HEK293 (cell line): Measurements from ENCODE around the gene PGM1.

Source experiments
- CTCF ChIA-PET: fragments of 350-600 bp; formaldehyde crosslinking; extraction: SDS; loops from one replicate; lab custom pipeline; 2021; ENCODE audit warnings: antibody characterized with exemption; lab: Yijun Ruan, JAX
- POLR2A ChIA-PET: fragments of 300-600 bp; formaldehyde crosslinking; extraction: SDS; loops from one replicate; lab custom pipeline; 2020; ENCODE audit warnings: antibody characterized with exemption, inconsistent platforms; lab: Yijun Ruan, JAX
- H3K27ac ChIP-seq: fragments of 200-500 bp; sonication (Bioruptor generic); 2 replicates; pipeline ENCODE4 v1.5.1; 2014; ENCODE audit warnings: low read depth, low read length, control low read depth, inconsistent platforms; ENCODE audit errors: extremely low read depth
- H3K36me3 ChIP-seq, 2 experiments: fragments of 200-500 bp in 1 of 2; sonication (Bioruptor generic) in 1 of 2; 1 replicate in 1 of 2; 2 replicates in 1 of 2; pipeline ENCODE4 v1.5.1; 2014 to 2017; ENCODE audit warnings: inconsistent platforms in 2 of 2, low read length in 2 of 2; ENCODE audit not compliant: control insufficient read depth in 2 of 2, insufficient read depth in 1 of 2
- H3K4me1 ChIP-seq: fragments of 200-500 bp; sonication (Bioruptor generic); 2 replicates; pipeline ENCODE4 v1.5.1; 2014; ENCODE audit warnings: mild to moderate bottlenecking, low read length, inconsistent platforms; ENCODE audit not compliant: control insufficient read depth, insufficient read depth
- H3K4me3 ChIP-seq: 2 replicates; pipeline ENCODE4 v1.5.1; 2011; ENCODE audit warnings: low read depth, mild to moderate bottlenecking, control low read depth, low read length, moderate library complexity
- H3K9me3 ChIP-seq: fragments of 200-500 bp; sonication (Bioruptor generic); 2 replicates; pipeline ENCODE4 v1.5.1; 2014; ENCODE audit warnings: low read depth, low read length, inconsistent platforms; ENCODE audit not compliant: control insufficient read depth, insufficient read depth
- GLI2 ChIP-seq: fragments of 450-650 bp; formaldehyde crosslinking; IDR thresholded peaks from 2 replicates; pipeline ENCODE4; 2017; ENCODE audit warnings: missing biosample characterization, missing genetic modification characterization, low read depth, borderline replicate concordance
- GLIS1 ChIP-seq: fragments of 450-650 bp; formaldehyde crosslinking; IDR thresholded peaks from 2 replicates; pipeline ENCODE4 v1.5.1; 2016; ENCODE audit warnings: missing biosample characterization, missing genetic modification characterization
- HOXC10 ChIP-seq: sonication (generic); formaldehyde crosslinking; IDR thresholded peaks from 2 replicates; pipeline ENCODE4 v1.8.1; 2023; ENCODE audit warnings: mild to moderate bottlenecking, missing genetic modification reagents
- TCF7L2 ChIP-seq: IDR thresholded peaks from 2 replicates; pipeline ENCODE4 v1.6.1; 2011; ENCODE audit warnings: low read depth, mild to moderate bottlenecking, inconsistent platforms, low read length, moderate library complexity, borderline replicate concordance
- ZBTB17 ChIP-seq: fragments of 450-650 bp; formaldehyde crosslinking; IDR thresholded peaks from 2 replicates; pipeline ENCODE4 v1.5.1; 2016; ENCODE audit warnings: missing biosample characterization, missing genetic modification characterization
- ZNF112 ChIP-seq: fragments of 450-650 bp; formaldehyde crosslinking; IDR thresholded peaks from 2 replicates; pipeline ENCODE4 v1.5.0; 2017; ENCODE audit warnings: missing biosample characterization, missing genetic modification characterization
- ZNF114 ChIP-seq: fragments of 450-650 bp; formaldehyde crosslinking; IDR thresholded peaks from 2 replicates; pipeline ENCODE4 v1.5.0; 2017; ENCODE audit warnings: missing biosample characterization, missing genetic modification characterization
- ZNF394 ChIP-seq: fragments of 450-650 bp; formaldehyde crosslinking; IDR thresholded peaks from 2 replicates; pipeline ENCODE4 v1.5.1; 2016; ENCODE audit warnings: missing biosample characterization, missing genetic modification characterization, mild to moderate bottlenecking, moderate library complexity, borderline replicate concordance
- ZNF426 ChIP-seq: fragments of 450-650 bp; formaldehyde crosslinking; IDR thresholded peaks from 2 replicates; pipeline ENCODE4 v1.5.1; 2017; ENCODE audit warnings: missing biosample characterization, missing genetic modification characterization, mild to moderate bottlenecking, inconsistent platforms, moderate library complexity
- ZNF473 ChIP-seq: fragments of 450-650 bp; formaldehyde crosslinking; IDR thresholded peaks from 2 replicates; pipeline ENCODE4 v1.5.1; 2017; ENCODE audit warnings: missing biosample characterization, missing genetic modification characterization
- ZNF549 ChIP-seq: fragments of 450-650 bp; IDR thresholded peaks from 2 replicates; pipeline ENCODE4 v1.5.1; 2018; ENCODE audit warnings: missing biosample characterization, missing genetic modification characterization, mild to moderate bottlenecking, inconsistent platforms, moderate library complexity
- ZNF747 ChIP-seq: fragments of 450-650 bp; formaldehyde crosslinking; IDR thresholded peaks from 2 replicates; pipeline ENCODE4 v1.5.1; 2016; ENCODE audit warnings: missing biosample characterization, missing genetic modification characterization
- TF ChIP-seq, protein P1 (sequence below): fragments of 450-650 bp; formaldehyde crosslinking; IDR thresholded peaks from 2 replicates; pipeline ENCODE4 v1.5.1; 2016; ENCODE audit warnings: missing biosample characterization, missing genetic modification characterization
- TF ChIP-seq, protein P2 (sequence below): fragments of 450-650 bp; formaldehyde crosslinking; IDR thresholded peaks from 2 replicates; pipeline ENCODE4 v1.5.0; 2017; ENCODE audit warnings: missing biosample characterization, missing genetic modification characterization, borderline replicate concordance
- TF ChIP-seq, protein P3 (sequence below): fragments of 450-650 bp; formaldehyde crosslinking; IDR thresholded peaks from 2 replicates; pipeline ENCODE4 v1.5.1; 2016; ENCODE audit warnings: missing biosample characterization, missing genetic modification characterization, borderline replicate concordance

PGM1 gene

GRCh38 chr1:63703701-63704107 lies 110.5 kb downstream of the PGM1 start:
- no peak for TF ChIP-seq HOXC10 (CRISPR knock-in tag)
- no peak for TF ChIP-seq ZNF394 (tag by site-specific recombination)
- no peak for TF ChIP-seq ZNF112 (tag by site-specific recombination)
- 0 out of 2 replicates have a peak, but pooled peaks have one; percentile 7 for TF ChIP-seq GLIS1
- no peak for TF ChIP-seq ZNF473 (tag by site-specific recombination)
- TF ChIP-seq ZNF549, result no peak
- TF ChIP-seq ZNF747 (tag by site-specific recombination), result no peak
- Histone ChIP-seq H3K9me3 (no peaks in the 10 kb centered on the region), H3K27ac (no peak overlapping the region), H3K4me3 (no peak overlapping the region), H3K36me3 (no peaks in the 10 kb centered on the region), H3K4me1 (no peaks in the 10 kb centered on the region; the same call in 1 of the 2 replicates)
- ChIA-PET CTCF (interaction anchor here (0.8 to 1.3 kb wide), 2 partner anchors 12 to 82 kb away, joined by 3 to 4 read pairs; no protein-coding TSS in a partner anchor), POLR2A (no interaction called here)

- Histone ChIP-seq H3K4me1 (no peaks in the 10 kb centered on the region; the same call in 1 of the 2 replicates), H3K4me3 (no peak overlapping the region), H3K36me3 (no peaks in the 10 kb centered on the region), H3K9me3 (no peaks in the 10 kb centered on the region), H3K27ac (no peak overlapping the region)
- ChIA-PET POLR2A (no interaction called here), CTCF (interaction anchor here (1.3 kb wide), 1 partner anchor 12 kb away, joined by 4 read pairs; no protein-coding TSS in a partner anchor)
- TF ChIP-seq ZBTB17 (no peak), ZNF114 (tag by site-specific recombination) (no peak), TCF7L2 (no peak), ZNF426 (tag by site-specific recombination) (no peak), GLI2 (no peak)
- TF ChIP-seq, protein P1, sequence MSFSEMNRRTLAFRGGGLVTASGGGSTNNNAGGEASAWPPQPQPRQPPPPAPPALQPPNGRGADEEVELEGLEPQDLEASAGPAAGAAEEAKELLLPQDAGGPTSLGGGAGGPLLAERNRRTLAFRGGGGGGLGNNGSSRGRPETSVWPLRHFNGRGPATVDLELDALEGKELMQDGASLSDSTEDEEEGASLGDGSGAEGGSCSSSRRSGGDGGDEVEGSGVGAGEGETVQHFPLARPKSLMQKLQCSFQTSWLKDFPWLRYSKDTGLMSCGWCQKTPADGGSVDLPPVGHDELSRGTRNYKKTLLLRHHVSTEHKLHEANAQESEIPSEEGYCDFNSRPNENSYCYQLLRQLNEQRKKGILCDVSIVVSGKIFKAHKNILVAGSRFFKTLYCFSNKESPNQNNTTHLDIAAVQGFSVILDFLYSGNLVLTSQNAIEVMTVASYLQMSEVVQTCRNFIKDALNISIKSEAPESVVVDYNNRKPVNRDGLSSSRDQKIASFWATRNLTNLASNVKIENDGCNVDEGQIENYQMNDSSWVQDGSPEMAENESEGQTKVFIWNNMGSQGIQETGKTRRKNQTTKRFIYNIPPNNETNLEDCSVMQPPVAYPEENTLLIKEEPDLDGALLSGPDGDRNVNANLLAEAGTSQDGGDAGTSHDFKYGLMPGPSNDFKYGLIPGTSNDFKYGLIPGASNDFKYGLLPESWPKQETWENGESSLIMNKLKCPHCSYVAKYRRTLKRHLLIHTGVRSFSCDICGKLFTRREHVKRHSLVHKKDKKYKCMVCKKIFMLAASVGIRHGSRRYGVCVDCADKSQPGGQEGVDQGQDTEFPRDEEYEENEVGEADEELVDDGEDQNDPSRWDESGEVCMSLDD (tag by site-specific recombination), result no peak
- TF ChIP-seq, protein P2, sequence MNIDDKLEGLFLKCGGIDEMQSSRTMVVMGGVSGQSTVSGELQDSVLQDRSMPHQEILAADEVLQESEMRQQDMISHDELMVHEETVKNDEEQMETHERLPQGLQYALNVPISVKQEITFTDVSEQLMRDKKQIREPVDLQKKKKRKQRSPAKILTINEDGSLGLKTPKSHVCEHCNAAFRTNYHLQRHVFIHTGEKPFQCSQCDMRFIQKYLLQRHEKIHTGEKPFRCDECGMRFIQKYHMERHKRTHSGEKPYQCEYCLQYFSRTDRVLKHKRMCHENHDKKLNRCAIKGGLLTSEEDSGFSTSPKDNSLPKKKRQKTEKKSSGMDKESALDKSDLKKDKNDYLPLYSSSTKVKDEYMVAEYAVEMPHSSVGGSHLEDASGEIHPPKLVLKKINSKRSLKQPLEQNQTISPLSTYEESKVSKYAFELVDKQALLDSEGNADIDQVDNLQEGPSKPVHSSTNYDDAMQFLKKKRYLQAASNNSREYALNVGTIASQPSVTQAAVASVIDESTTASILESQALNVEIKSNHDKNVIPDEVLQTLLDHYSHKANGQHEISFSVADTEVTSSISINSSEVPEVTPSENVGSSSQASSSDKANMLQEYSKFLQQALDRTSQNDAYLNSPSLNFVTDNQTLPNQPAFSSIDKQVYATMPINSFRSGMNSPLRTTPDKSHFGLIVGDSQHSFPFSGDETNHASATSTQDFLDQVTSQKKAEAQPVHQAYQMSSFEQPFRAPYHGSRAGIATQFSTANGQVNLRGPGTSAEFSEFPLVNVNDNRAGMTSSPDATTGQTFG (tag by site-specific recombination), result no peak
- TF ChIP-seq, protein P3, sequence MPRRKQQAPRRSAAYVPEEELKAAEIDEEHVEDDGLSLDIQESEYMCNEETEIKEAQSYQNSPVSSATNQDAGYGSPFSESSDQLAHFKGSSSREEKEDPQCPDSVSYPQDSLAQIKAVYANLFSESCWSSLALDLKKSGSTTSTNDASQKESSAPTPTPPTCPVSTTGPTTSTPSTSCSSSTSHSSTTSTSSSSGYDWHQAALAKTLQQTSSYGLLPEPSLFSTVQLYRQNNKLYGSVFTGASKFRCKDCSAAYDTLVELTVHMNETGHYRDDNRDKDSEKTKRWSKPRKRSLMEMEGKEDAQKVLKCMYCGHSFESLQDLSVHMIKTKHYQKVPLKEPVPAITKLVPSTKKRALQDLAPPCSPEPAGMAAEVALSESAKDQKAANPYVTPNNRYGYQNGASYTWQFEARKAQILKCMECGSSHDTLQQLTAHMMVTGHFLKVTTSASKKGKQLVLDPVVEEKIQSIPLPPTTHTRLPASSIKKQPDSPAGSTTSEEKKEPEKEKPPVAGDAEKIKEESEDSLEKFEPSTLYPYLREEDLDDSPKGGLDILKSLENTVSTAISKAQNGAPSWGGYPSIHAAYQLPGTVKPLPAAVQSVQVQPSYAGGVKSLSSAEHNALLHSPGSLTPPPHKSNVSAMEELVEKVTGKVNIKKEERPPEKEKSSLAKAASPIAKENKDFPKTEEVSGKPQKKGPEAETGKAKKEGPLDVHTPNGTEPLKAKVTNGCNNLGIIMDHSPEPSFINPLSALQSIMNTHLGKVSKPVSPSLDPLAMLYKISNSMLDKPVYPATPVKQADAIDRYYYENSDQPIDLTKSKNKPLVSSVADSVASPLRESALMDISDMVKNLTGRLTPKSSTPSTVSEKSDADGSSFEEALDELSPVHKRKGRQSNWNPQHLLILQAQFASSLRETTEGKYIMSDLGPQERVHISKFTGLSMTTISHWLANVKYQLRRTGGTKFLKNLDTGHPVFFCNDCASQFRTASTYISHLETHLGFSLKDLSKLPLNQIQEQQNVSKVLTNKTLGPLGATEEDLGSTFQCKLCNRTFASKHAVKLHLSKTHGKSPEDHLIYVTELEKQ (tag by site-specific recombination), result no peak
These were observed 111.2 kb downstream of the PGM1 start for GRCh38 chr1:63704443-63704842.
